Measurements from ENCODE around the gene EPHA1. TPM values are rescaled to one million over a fixed set of nuclear protein-coding genes. Genes with fewer than 3 reads are reported as not detected.

Gene EPHA1
- total RNA-seq = 0.22 TPM
- long read RNA-seq = 0 reads

DNA sequence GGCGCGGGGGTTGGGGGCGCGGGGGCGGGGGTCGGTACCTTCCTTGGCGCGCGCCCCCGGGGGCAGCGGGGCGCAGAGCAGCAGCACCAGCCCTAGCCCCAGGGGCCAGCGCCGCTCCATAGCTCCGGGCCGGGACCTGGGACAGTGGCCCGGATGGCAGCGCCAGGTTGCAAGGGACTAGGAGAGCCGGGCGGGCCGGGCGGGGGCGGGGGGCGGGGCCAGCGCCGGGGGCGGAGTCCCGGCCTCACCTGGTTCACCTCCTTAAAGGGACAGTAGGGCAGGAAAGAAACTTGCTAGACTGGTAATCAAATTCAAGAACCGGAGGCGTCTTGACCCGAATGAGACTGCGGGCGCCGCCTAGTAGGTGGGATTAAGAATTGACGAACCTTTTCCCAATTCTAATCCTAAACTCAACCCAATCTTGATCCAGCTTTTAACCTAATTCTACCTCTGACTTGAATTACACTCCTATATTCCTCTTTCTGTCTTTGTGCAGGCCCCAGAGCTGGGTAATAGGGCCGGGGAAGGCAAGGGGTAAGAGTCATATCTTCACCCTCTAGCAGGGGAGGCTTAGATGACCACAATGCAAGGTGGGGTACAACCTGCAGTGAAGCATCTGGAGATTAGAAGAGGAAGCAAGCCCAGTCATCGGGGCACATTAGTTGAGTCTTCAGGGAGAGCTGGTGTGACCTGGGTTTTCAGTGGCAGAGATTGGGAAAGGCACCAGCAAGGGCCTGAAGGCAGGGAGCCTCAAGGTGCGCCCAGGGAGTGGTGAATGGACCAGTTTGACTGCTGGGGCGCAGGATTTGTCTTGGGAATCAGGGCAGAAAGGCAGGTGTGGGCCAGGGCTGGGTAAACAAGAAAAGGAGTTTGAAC, at the start of gene EPHA1:
Gene EPHA1 (minus strand): TSS at position 171 of the 876 bp plus-strand sequence. CDS start 51 bp downstream, at position 120.
- no peak for DNase-seq (ENCODE audit: low spot score)

GRCh38 chr7:143458263-143458662, 49.6 kb upstream of the EPHA1 start:
- DNase-seq (ENCODE audit: low spot score) = no peak

DNA sequence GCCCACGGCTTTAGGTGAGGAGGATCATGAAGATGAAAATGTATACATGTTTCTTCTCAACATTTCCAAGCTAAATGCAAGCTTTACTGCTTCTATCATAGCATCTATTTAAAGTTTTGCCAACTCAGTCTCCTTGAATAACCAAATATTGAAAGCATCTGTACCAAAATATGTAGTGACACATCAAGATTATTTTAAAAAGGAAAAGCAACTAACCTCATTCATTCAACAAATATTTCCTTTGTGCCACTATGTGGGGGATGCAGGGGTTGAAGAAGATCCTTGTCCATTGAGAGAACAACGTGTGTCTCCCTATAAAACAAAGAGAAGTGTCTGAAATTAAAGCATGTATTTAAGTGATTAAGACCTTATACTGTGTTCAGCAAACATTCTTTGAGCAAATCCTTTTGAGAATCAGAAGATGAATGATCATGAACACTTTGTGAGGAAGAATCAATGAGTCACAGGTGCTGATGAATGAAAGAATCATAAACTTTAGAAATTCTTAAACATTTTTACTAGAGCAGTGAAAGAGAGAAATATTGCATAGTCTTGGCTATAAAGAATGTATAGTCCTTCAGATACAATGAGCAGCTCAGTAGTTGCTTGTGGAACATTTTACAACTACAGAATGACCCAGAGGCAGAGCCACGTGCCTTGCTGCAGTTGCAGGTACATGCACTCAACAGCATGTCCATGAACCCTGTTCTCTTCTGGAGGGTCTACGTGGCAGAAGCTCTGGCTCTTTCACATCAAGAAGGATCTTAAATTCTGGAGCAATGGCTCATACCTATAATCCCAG, 48.5 kb upstream of the EPHA1 start:
- no peak for DNase-seq (ENCODE audit: low spot score)

DNA sequence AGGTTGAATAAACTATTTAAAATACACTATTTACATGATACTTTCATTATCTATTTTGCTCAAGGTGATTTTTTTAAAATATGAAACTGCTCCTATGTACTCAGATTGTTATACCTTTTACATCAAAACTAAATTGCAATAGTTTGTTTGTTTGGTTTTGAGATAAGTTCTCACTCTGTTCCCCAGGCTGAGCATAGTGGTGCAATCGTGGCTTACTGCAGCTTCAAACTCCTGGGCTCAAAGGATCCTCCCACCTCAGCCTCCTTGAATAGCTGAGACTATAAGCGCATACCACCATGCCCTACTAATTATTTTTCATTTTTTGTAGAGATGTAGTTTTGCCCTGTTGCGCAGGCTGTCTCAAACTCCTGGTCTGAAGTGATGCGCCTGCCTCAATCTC, 47.3 kb upstream of the EPHA1 start:
- no peak for DNase-seq (ENCODE audit: low spot score)

- DNase-seq (ENCODE audit: low spot score) = no peak
These were observed 46.8 kb upstream of the EPHA1 start for GRCh38 chr7:143455491-143455890.

DNA sequence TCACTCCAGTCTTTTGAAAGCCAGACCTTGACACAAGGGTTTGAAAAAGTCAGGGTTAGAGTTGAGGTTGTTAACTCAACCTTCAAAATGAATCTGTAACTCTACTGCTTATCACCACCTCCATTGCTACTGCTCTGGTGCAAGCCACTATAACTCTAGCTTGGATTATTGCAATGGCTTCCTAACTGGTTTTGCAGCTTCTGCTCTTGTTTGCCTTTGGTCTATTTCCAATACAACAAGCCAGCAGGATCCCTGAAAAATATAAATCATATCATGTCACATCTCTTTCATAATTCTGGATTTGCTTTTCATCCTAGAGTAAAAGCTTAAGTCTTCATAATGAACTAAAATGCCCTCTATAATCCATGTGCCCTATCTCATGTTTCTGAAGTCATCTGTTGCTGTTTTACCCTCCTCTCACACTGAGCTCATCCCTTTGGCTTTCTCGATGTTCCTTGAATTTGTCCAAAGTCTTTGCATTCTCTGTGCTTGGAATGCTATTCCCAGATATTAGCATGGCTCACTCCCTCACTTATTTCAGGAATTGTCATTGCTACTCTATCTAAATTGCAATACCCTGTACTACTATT, 45.5 kb upstream of the EPHA1 start:
- no peak for DNase-seq (ENCODE audit: low spot score)

DNA sequence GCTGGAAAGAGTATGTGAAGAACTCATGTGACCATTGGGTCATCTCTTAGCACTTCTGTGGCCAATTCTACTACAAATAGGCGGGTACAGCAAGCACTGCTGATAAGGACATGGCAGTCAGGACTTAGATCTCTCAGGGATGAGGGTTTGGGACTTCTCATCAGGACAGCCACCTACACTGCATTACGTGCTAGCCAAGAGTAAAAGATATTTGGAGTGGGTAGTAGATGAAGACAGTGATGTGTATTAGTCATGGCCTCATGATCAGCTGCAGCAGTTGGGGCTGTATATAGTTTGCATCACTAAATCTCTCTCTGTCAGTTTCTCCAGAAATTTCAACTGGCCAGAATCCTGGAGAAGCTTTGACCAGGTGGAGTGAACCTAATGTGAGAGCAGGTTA, 43.8 kb upstream of the EPHA1 start:
- DNase-seq (ENCODE audit: low spot score) = no peak

DNA sequence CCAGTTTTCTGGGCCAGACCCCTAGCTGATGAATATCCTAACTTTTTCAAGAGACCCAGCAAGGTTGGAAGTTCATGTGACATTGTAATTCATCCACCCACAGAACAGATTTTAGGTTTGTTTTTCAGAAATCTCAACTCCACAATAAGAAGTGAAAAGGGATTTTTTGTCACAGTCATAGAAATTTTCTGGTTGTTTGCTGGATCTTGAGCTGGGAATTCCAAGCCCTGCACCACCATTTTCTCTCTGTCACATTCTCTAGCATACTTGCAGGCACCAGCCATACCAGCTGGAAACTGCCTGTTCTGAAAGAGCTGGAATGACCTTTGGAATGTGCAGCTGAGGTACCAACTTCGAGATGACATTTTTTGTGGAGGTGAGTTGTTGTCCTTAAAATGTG, 43.1 kb upstream of the EPHA1 start:
- no peak for DNase-seq (ENCODE audit: low spot score)

GRCh38 chr7:143451122-143451521, 42.5 kb upstream of the EPHA1 start:
- DNase-seq (ENCODE audit: low spot score) = no peak

DNA sequence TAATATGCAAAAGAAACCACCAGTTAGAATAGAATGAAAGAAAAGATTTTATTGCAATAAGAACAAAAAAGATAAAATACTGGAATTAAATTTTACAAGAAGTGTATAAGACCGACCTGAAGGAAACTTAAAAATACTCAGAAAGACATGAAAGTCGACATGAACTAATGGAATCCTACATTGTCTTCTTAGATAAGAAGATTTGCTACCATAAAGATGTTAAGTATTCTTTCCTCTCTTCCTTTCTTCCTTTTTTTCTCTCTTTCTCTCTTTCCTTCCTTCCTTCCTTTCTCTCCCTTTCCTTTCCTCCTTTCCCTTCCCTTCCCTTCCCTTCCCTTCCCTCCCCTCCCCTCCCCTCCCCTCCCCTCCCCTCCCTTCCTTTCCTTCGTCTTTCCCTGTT, 41.1 kb upstream of the EPHA1 start:
- no peak for DNase-seq (ENCODE audit: low spot score)

DNA sequence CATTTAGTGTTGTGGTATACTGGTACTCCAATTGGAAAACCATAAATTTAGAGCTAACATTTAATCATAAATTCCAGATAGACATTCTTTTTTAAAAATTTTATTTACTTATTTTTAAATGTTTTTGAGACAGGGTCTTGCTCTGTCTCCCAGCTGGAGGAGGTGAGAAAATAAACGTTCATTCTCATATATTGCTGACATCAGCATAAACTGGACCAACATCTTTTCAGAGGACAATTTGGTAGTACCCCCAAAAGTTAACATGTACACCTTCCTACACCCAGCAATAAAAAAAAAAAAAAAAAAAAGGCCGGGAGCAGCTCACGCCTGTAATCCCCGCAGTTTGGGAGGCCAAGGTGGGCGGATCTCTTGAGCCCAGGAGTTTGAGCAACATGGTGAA, 39.8 kb upstream of the EPHA1 start:
- DNase-seq (ENCODE audit: low spot score) = no peak

DNA sequence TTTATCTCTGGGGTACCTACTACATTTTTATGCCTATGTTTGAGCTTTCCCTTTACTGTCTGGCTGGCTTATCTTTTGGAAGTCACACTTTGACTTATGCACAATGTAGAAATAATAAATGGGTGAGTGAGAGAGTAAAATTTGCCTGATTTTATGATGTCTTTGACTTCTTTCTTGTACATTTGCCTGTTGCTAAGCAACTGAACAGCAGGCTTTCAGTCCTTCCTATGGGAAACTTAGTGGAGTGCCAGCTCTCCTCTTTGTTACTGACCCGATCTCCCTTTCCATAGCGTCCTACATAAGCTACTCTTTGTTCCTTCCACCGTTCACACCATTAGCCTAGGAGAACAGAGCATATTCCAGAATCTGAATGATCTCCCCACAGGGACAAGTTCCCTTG, 38.8 kb upstream of the EPHA1 start:
- DNase-seq (ENCODE audit: low spot score) = no peak

DNA sequence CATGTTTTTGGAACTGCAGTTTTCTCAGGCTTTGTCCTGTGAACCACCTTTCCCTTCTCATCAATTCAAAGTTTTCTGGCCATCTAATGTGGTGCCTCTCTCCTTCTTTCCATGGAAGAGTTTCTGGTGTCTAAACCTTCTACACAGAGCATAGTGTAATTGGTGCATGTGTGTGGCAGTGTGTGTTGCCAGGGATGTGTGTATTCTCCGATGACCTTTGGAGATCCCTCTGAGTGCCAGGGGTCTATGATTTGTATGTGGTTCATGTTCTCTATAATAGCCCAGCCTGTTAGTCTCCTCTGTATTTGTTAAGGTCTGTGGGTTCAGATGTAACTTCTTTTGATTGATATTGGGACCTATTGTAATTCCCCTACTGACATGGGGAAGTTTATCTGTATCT, 36.1 kb upstream of the EPHA1 start:
- no peak for DNase-seq (ENCODE audit: low spot score)

- DNase-seq (ENCODE audit: low spot score) = no peak
These were observed 35.6 kb upstream of the EPHA1 start for GRCh38 chr7:143444063-143444782.

DNA sequence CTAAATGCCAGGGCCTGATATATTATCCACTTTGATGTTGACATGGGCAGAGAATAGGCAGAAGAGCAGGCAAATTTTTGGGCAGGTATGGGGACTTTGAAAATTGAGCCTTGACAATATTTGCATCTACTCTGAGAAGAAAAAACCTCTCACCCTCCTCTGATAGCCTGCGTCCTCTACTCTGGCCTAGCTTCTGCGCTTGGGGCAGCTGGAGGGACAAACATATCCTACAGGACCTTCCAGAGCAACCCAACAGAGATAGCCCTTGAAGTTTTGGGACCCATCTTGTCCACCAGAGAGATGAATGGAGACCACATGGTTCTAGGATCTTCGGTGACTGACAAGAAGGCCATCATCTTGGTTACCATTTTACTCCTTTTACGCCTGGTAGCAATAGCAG, 34.5 kb upstream of the EPHA1 start, which contains the start of gene TAS2R60:
Gene TAS2R60 (plus strand): TSS at position 301 of the 400 bp plus-strand sequence. CDS start 0 bp downstream, at position 301.
- DNase-seq (ENCODE audit: low spot score) = no peak

DNA sequence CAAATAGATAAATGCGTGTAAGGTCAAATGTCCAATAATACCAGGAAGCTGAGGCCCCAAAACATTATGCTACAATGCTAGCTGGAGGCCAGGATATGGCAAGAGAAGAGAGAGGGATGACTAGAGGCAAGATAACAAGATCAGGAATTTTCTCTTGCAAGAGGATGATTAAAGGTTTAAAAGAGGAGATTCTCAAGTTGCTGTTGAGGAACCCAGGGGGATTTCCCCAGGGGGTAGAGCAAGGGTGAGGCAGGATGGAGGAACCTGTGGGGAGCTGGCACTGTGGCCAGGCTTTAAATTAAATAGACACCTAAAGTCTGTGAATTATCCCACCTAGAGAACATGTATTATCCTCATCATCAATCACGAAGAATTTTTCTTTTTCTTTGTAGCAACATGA, 31.2 kb upstream of the EPHA1 start:
- DNase-seq (ENCODE audit: low spot score) = no peak

- DNase-seq (ENCODE audit: low spot score) = no peak
These were observed 28.9 kb upstream of the EPHA1 start for GRCh38 chr7:143437578-143437977.

GRCh38 chr7:143436325-143436946, 27.8 kb upstream of the EPHA1 start:
- DNase-seq (ENCODE audit: low spot score) = no peak

- DNase-seq (ENCODE audit: low spot score) = no peak
These were observed 26.6 kb upstream of the EPHA1 start for GRCh38 chr7:143435266-143435665.

DNA sequence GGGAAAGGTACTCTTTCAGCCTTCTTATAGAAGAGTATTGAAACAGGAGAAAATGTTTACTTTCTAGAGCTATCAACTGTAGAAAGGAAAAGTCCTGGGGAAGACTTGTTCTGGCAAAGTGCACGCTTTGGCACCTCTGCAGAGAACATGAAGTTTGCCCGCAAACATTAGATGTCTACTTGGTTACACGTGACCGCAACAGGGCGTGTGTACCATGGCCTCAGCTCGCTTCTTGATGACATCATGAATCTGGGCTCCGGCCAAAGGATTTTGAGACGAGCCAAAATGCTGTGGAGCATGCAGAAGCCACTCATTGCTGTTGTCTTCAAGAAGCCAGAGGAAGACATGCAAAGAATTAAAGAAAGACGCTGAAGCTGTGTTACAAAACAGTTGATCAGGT, 26.0 kb upstream of the EPHA1 start:
- DNase-seq (ENCODE audit: low spot score) = no peak

DNA sequence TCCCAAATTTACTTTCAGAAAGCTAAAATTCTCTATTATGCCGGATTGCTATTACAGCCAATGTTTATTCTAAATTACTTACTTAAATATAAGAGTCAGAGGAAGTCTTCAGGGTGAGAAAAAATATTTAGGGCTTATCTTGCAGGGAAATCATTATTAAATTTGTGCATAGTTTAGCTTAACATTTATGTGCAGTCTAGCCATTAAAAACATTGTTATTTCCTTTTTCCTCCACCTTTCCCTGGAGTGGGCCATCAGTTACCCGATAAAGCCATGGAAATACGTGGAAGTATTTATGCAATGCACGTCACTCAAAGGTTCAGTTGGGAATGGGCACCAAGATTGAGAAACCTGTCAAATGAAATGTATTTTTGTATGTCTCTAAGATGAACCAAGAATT, 25.1 kb upstream of the EPHA1 start:
- DNase-seq (ENCODE audit: low spot score) = no peak
